GM19035 (cell line): Measurements from ENCODE around the gene MCUR1.

Experiments used
- ATAC-seq: cut with Tn5 transposase; IDR thresholded peaks from one replicate; pipeline ENCODE4 v1.9.1; 2021; ENCODE audit not compliant: unreplicated experiment

MCUR1 gene

GRCh38 chr6:13742961-13743735 lies 71.2 kb downstream of the MCUR1 start:
- ATAC-seq, result no peak

- no peak for ATAC-seq
Measured at GRCh38 chr6:13741365-13741764, 73.0 kb downstream of the MCUR1 start.
